Measurements from ENCODE around the gene WDR19.

Gene WDR19

DNA sequence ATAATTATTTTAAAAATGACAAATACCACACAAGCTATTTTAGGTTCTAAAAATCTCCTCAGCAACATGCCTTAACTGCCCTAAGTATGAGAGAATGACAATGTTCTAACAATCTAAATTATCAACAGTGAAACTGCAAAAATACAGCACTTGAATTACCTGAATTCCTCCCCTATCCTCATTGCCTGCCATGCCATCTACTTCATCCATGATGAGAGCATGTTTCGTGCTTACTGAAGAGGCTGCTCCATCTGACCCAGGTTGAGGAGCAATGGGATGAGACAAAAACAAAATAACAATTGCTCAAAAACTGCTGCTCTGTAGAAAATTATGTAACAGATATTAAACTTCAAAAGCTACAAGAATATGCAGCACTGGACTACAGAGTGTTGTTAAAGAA is 120.6 kb downstream of the WDR19 start:
- Histone ChIP-seq H3K4me3 (replicated peaks; ENCODE audit: low read depth, low read length) (no peak overlapping the region), H3K36me3 (ENCODE audit: control insufficient read depth, insufficient read depth, low read length) (peaks cover 14% of the 10 kb centered on the region), H3K27me3 (replicated peaks; ENCODE audit: control insufficient read depth, insufficient read depth, low read length) (no peaks in the 10 kb centered on the region)
- no peak for DNase-seq (ENCODE audit: extremely low read depth, insufficient read length)
- TF ChIP-seq, protein P1, sequence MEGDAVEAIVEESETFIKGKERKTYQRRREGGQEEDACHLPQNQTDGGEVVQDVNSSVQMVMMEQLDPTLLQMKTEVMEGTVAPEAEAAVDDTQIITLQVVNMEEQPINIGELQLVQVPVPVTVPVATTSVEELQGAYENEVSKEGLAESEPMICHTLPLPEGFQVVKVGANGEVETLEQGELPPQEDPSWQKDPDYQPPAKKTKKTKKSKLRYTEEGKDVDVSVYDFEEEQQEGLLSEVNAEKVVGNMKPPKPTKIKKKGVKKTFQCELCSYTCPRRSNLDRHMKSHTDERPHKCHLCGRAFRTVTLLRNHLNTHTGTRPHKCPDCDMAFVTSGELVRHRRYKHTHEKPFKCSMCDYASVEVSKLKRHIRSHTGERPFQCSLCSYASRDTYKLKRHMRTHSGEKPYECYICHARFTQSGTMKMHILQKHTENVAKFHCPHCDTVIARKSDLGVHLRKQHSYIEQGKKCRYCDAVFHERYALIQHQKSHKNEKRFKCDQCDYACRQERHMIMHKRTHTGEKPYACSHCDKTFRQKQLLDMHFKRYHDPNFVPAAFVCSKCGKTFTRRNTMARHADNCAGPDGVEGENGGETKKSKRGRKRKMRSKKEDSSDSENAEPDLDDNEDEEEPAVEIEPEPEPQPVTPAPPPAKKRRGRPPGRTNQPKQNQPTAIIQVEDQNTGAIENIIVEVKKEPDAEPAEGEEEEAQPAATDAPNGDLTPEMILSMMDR (IDR thresholded peaks at IDR 0.05; ENCODE audit: insufficient read depth, low read length, poor library complexity, severe bottlenecking), result no peak

DNA sequence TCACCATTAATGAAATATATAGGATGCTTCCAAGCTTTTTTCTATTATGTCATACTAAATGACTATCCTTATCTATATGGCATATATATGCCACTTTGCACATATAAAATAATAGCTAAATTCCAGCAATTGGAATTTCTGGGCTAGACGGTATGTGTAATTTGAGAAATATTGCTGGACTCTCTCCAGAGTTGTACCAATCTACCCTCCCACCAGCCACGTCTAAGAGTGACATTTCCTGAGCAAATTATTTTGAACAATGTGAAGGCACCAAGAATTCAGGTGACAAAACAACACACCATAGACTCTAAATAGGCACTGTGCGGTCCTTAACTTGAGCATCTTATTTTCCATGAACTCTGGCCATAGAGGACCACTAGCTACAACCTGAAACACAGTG is 121.5 kb downstream of the WDR19 start:
- Histone ChIP-seq H3K4me3 (replicated peaks; ENCODE audit: low read depth, low read length) (no peak overlapping the region), H3K36me3 (ENCODE audit: control insufficient read depth, insufficient read depth, low read length) (peaks cover 19% of the 10 kb centered on the region), H3K27me3 (replicated peaks; ENCODE audit: control insufficient read depth, insufficient read depth, low read length) (no peaks in the 10 kb centered on the region)
- TF ChIP-seq, protein P1 (IDR thresholded peaks at IDR 0.05; ENCODE audit: insufficient read depth, low read length, poor library complexity, severe bottlenecking), result no peak
- DNase-seq (ENCODE audit: extremely low read depth, insufficient read length), result no peak

DNA sequence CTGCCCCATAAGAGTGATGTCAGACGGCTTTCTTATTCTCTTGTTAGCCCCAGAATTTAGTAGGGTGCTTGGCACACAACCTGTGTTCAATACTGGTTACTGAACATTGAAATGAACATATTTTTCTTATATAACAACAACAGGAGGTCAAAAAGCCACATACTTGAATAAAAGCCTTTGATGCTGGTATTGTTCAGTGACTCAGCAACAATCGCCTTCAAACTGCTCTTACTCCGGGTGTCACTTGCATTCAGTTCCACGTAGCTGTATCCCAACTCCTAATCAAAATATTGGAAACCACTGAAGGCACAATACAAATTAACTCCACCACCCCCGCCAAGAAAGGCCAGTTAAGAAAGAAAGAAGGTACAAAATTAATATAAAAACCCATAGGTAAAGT is 122.3 kb downstream of the WDR19 start:
- H3K27me3 ChIP-seq (replicated peaks; ENCODE audit: control insufficient read depth, insufficient read depth, low read length), result no peaks in the 10 kb centered on the region
- peaks cover 19% of the 10 kb centered on the region for H3K36me3 ChIP-seq (ENCODE audit: control insufficient read depth, insufficient read depth, low read length)
- no peak for DNase-seq (ENCODE audit: extremely low read depth, insufficient read length)
- TF ChIP-seq, protein P1 (IDR thresholded peaks at IDR 0.05; ENCODE audit: insufficient read depth, low read length, poor library complexity, severe bottlenecking), result no peak
- no peak overlapping the region for H3K4me3 ChIP-seq (replicated peaks; ENCODE audit: low read depth, low read length)

DNA sequence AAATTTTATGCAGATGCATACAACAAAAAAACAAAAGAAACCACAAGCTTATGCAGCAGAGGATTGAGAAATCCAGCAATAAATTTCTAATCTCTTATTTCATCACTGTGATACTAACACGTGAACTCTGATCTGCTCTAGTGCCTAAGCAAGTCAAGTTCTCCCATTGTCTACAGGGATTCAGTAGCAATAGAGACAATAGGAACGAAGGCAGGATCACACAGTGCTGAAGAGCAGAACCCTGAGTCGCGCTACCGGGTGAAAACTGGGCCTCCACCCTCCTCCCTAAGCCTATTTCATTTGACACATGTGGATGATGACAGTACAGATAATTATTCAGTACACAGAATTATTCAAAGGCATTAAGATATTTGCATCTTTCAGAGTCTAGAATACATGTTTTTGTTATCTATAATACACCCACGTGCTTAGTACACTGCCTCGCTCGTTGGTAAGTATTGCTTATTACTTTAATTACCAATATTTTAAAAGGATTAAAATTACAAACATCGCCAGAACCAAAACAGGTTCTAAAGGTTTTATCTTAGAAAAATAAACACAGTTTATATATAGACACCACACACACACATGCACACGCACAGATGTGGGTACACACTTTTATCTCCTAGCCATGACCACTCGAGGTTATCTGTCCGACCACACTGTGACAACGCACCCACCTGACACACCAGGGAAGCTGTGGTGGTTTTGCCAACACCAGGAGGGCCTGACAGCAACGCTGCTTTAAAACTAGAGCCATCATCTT is 123.8 kb downstream of the WDR19 start:
- no peaks in the 10 kb centered on the region for H3K27me3 ChIP-seq (replicated peaks; ENCODE audit: control insufficient read depth, insufficient read depth, low read length)
- peaks cover 11% of the 10 kb centered on the region for H3K36me3 ChIP-seq (ENCODE audit: control insufficient read depth, insufficient read depth, low read length)
- no peak overlapping the region for H3K4me3 ChIP-seq (replicated peaks; ENCODE audit: low read depth, low read length)
- no peak for DNase-seq (ENCODE audit: extremely low read depth, insufficient read length)
- TF ChIP-seq, protein P1 (IDR thresholded peaks at IDR 0.05; ENCODE audit: insufficient read depth, low read length, poor library complexity, severe bottlenecking), result no peak

DNA sequence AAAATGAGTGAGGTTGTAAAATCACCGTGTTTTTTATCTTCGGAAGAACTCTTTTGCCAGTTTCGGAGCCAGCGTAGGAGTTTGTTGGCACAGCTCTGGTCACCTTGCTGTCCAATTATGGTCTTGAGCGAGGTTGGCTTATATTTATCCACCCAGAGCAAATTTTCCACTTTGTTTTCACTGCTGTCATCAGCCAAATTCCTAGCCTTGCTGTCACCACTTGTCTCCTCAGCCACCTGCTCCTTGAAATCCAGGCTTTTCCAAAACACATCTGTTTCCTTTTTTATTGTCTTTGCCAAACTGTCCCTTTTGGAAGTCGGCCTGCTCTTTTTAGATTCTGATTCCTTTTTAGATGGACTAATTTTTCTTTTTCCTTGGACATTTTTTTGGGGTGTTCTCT is 126.3 kb downstream of the WDR19 start:
- DNase-seq (ENCODE audit: extremely low read depth, insufficient read length), result no peak
- TF ChIP-seq, protein P1 (IDR thresholded peaks at IDR 0.05; ENCODE audit: insufficient read depth, low read length, poor library complexity, severe bottlenecking), result no peak
- H3K36me3 ChIP-seq (ENCODE audit: control insufficient read depth, insufficient read depth, low read length), result peaks cover 12% of the 10 kb centered on the region
- no peak overlapping the region for H3K4me3 ChIP-seq (replicated peaks; ENCODE audit: low read depth, low read length)
- no peaks in the 10 kb centered on the region for H3K27me3 ChIP-seq (replicated peaks; ENCODE audit: control insufficient read depth, insufficient read depth, low read length)

All from GM06990 (cell line).